Mesendoderm (in vitro differentiated cells): ENCODE measurements around the gene TMEM100.

Experiments used
- DNase-seq: peaks from one replicate; pipeline ENCODE4 v3.0.0; 2013
- H2AK5ac ChIP-seq: 2 replicates; pipeline ENCODE4 v1.6.1; 2013; ENCODE audit warnings: low read length, inconsistent platforms
- H2BK120ac ChIP-seq: 2 replicates; pipeline ENCODE4 v1.6.1; 2013; ENCODE audit warnings: low read depth, mild to moderate bottlenecking, low read length, moderate library complexity, mixed read lengths
- H2BK15ac ChIP-seq: replicated peaks from 2 replicates; pipeline ENCODE4 v1.6.1; 2013; ENCODE audit warnings: low read depth, mild to moderate bottlenecking, moderate library complexity
- H2BK5ac ChIP-seq: 2 replicates; pipeline ENCODE4 v1.6.1; 2013; ENCODE audit warnings: low read length, inconsistent platforms
- H3K18ac ChIP-seq: 2 replicates; pipeline ENCODE4 v1.6.1; 2013; ENCODE audit warnings: mild to moderate bottlenecking, low read length, mixed read lengths
- H3K23ac ChIP-seq: one replicate; pipeline ENCODE4 v1.6.1; 2013; ENCODE audit warnings: low read length
- H3K27ac ChIP-seq: 2 replicates; pipeline ENCODE4 v1.5.1; 2013; ENCODE audit warnings: low read depth, mild to moderate bottlenecking, inconsistent platforms, low read length, moderate library complexity
- H3K27me3 ChIP-seq: 2 replicates; pipeline ENCODE4 v1.6.1; 2013; ENCODE audit warnings: low read length, control low read depth, mild to moderate bottlenecking, inconsistent platforms; ENCODE audit not compliant: insufficient read depth, poor library complexity
- H3K36me3 ChIP-seq: 2 replicates; pipeline ENCODE4 v1.6.1; 2013; ENCODE audit warnings: low read length, inconsistent platforms; ENCODE audit not compliant: control insufficient read depth, insufficient read depth
- H3K4ac ChIP-seq: one replicate; pipeline ENCODE4 v1.6.1; 2013; ENCODE audit warnings: low read depth, mild to moderate bottlenecking, low read length, moderate library complexity
- H3K4me1 ChIP-seq: 2 replicates; pipeline ENCODE4 v1.6.1; 2013; ENCODE audit warnings: low read depth, low read length, inconsistent platforms; ENCODE audit not compliant: control insufficient read depth
- H3K4me2 ChIP-seq: 2 replicates; pipeline ENCODE4 v1.6.1; 2013; ENCODE audit warnings: low read length
- H3K4me3 ChIP-seq: 2 replicates; pipeline ENCODE4 v1.5.1; 2013; ENCODE audit warnings: mild to moderate bottlenecking, low read length
- H3K56ac ChIP-seq: one replicate; pipeline ENCODE4 v1.6.1; 2013; ENCODE audit warnings: low read length
- H3K79me1 ChIP-seq: 2 replicates; pipeline ENCODE4 v1.6.1; 2013; ENCODE audit warnings: low read length, inconsistent platforms
- H3K79me2 ChIP-seq: 2 replicates; pipeline ENCODE4 v1.6.1; 2013; ENCODE audit warnings: mild to moderate bottlenecking, low read length; ENCODE audit not compliant: control insufficient read depth, insufficient read depth
- H3K9ac ChIP-seq: 2 replicates; pipeline ENCODE4 v1.6.1; 2013; ENCODE audit warnings: low read length, inconsistent platforms
- H4K5ac ChIP-seq: one replicate; pipeline ENCODE4 v1.6.1; 2013; ENCODE audit warnings: low read length
- H4K8ac ChIP-seq: one replicate; pipeline ENCODE4 v1.6.1; 2013; ENCODE audit warnings: low read depth, mild to moderate bottlenecking, control low read depth, low read length, moderate library complexity
- WGBS: extraction: QIAGEN DNeasy Blood & Tissue Kit; methylation state at CpG from one replicate; pipeline ENCODE4 v1.1.7; 2013; ENCODE audit warnings: low lambda C conversion rate, missing lambda C conversion rate; ENCODE audit not compliant: insufficient coverage; ENCODE audit errors: extremely low coverage; 5-methylcytosine and 5-hydroxymethylcytosine counted together

The TMEM100 gene

GRCh38 chr17:55765472-55765871 lies 42.8 kb upstream of the TMEM100 start:
- WGBS = no CpG with 5 or more reads among the region's 3 CpGs
- no peak overlapping the region for H4K8ac ChIP-seq
- no peak for DNase-seq

GRCh38 chr17:55764610-55765009 lies 41.9 kb upstream of the TMEM100 start:
- Histone ChIP-seq H3K79me2 (no peaks in the 10 kb centered on the region), H3K56ac (no peak overlapping the region), H3K36me3 (no peaks in the 10 kb centered on the region), H3K4me2 (no peak overlapping the region), H3K27ac (no peak overlapping the region), H3K4ac (no peak overlapping the region), H3K9ac (no peak overlapping the region), H2AK5ac (no peak overlapping the region), H3K18ac (no peak overlapping the region), H3K27me3 (no peaks in the 10 kb centered on the region), H4K8ac (no peak overlapping the region), H3K4me3 (no peak overlapping the region), H2BK5ac (no peak overlapping the region), H3K4me1 (no peaks in the 10 kb centered on the region), H3K79me1 (no peaks in the 10 kb centered on the region), H2BK120ac (no peak overlapping the region), H4K5ac (no peak overlapping the region), H2BK15ac (no peak overlapping the region), H3K23ac (no peak overlapping the region)
- WGBS = no CpG with 5 or more reads among the region's 4 CpGs
- no peak for DNase-seq

More at GRCh38 chr17:55765472-55765871, 42.8 kb upstream of the TMEM100 start:
- Histone ChIP-seq H3K56ac (no peak overlapping the region), H3K79me1 (no peaks in the 10 kb centered on the region), H3K4me3 (no peak overlapping the region), H3K27me3 (no peaks in the 10 kb centered on the region), H4K5ac (no peak overlapping the region), H2BK120ac (no peak overlapping the region), H2BK15ac (no peak overlapping the region), H2BK5ac (no peak overlapping the region), H3K27ac (no peak overlapping the region), H3K9ac (no peak overlapping the region), H3K4me2 (no peak overlapping the region), H3K79me2 (no peaks in the 10 kb centered on the region), H3K36me3 (no peaks in the 10 kb centered on the region), H3K4ac (no peak overlapping the region), H3K23ac (no peak overlapping the region), H3K18ac (no peak overlapping the region), H2AK5ac (no peak overlapping the region), H3K4me1 (no peaks in the 10 kb centered on the region)

DNA sequence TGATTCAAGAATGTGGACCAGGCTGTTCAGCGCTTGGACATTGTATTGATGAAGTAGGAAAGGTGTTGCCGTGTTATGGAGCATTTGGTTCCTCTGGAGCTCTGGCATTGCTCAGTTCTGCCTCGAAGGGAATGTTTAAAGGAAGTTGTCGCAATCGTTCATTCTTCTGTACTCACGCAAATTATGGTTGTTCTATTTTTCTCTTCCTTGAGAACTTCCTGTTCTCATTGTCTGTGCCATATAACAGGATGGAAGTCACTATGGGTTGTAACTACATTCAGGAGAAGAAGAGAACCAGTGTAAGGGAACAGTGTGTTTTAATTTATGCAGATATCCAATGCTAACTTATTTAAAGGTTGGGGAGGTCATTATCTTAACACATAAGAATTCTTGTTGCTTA lies 41.2 kb upstream of the TMEM100 start:
- no peak overlapping the region for H3K23ac ChIP-seq
- no peak overlapping the region for H2BK120ac ChIP-seq
- H3K27ac ChIP-seq = no peak overlapping the region
- H3K79me2 ChIP-seq = no peaks in the 10 kb centered on the region
- H3K79me1 ChIP-seq = no peaks in the 10 kb centered on the region
- no peak overlapping the region for H3K4me3 ChIP-seq
- H3K18ac ChIP-seq = no peak overlapping the region
- no peak overlapping the region for H2BK5ac ChIP-seq
- H2BK15ac ChIP-seq = no peak overlapping the region
- no peak for DNase-seq
- no peaks in the 10 kb centered on the region for H3K4me1 ChIP-seq
- no peak overlapping the region for H2AK5ac ChIP-seq
- no peak overlapping the region for H4K5ac ChIP-seq
- H3K56ac ChIP-seq = no peak overlapping the region
- H3K36me3 ChIP-seq = no peaks in the 10 kb centered on the region
- H3K9ac ChIP-seq = no peak overlapping the region
- no peak overlapping the region for H4K8ac ChIP-seq
- no peak overlapping the region for H3K4me2 ChIP-seq
- no CpG with 5 or more reads among the region's 6 CpGs for WGBS
- no peak overlapping the region for H3K4ac ChIP-seq
- no peaks in the 10 kb centered on the region for H3K27me3 ChIP-seq

DNA sequence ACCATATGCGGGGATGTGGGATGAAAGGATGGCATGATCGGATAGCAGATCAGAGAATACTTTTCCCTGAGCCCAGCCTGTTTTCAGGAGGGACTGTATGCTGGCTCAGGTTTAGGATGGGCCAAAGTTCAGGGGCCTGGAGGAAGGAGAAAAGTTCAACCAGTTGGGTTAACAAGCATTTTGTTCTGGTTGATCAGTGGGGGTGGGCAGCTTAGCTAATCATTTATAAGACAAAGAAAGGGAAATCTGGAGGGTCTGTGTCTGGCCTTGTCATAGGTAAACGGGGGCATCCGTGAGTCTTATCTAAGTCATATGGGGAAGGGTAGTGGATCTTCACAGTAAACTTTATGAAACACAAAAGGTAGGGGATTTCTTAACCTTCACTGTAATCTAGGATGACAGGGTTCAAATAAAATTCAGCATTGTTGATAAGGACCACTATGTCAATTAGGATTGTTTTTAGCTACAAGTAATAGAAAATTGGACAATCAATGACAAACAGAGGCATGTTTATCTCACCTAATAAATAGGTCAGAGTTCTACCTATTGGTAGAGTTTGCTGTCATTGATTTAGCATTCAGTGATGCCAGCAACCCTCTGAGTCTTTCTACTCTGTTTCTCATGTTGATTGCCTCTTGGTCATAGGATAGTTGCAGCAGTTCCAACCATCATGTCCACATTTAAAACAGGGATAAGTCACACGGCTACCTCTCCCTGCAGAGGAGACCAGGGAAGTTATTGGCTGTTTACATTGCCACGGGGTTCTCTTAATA lies 39.6 kb upstream of the TMEM100 start:
- Histone ChIP-seq H3K9ac (no peak overlapping the region), H4K8ac (no peak overlapping the region), H2BK120ac (no peak overlapping the region), H3K18ac (no peak overlapping the region), H3K27ac (no peak overlapping the region), H3K79me1 (peaks cover 2% of the 10 kb centered on the region), H3K4ac (no peak overlapping the region), H3K56ac (no peak overlapping the region), H3K27me3 (no peaks in the 10 kb centered on the region), H4K5ac (no peak overlapping the region), H3K79me2 (no peaks in the 10 kb centered on the region), H3K4me2 (no peak overlapping the region), H2BK15ac (no peak overlapping the region), H3K4me3 (no peak overlapping the region), H3K23ac (no peak overlapping the region), H2BK5ac (no peak overlapping the region), H3K4me1 (no peaks in the 10 kb centered on the region), H3K36me3 (no peaks in the 10 kb centered on the region), H2AK5ac (no peak overlapping the region)
- no peak for DNase-seq
- no CpG with 5 or more reads among the region's 6 CpGs for WGBS

DNA sequence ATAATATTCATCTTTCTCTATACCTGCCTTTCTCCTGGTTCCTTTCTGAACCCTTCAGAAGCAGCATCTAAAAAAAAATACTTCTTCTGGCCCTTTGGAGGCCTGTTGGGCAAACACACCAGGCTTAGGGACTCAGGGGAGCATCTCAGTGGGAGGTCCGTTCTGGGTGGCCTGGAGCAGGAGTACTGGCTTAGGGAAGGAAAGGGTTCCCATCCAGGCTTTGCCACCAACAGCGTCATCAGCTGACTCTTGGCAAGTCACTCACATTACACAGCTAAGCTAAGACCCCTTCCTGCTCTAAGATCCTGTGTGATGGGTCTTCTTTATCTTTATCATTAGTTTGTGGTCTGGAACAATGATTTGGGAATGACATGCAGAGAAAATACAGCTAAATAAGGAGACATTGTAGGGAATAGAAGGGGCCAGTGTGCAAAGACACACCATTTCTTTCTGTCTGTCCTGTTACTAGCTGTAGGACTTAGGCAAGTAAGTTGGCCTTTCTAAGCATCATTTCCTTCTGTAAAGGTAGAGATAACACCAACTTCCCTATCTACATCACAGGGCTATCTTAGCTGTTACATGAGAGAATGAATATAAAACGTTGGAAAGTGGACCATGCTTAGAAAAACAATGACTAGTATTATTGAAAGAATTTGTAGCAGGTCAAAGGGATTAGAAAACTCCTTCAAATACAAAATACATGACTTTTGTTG lies 38.1 kb upstream of the TMEM100 start:
- Histone ChIP-seq H3K27me3 (no peaks in the 10 kb centered on the region), H4K8ac (no peak overlapping the region), H3K36me3 (no peaks in the 10 kb centered on the region), H4K5ac (no peak overlapping the region), H3K56ac (no peak overlapping the region), H2BK5ac (no peak overlapping the region), H3K9ac (no peak overlapping the region), H3K23ac (no peak overlapping the region), H3K4ac (no peak overlapping the region), H2AK5ac (no peak overlapping the region), H3K4me3 (no peak overlapping the region), H2BK15ac (no peak overlapping the region), H3K4me2 (no peak overlapping the region), H3K79me2 (no peaks in the 10 kb centered on the region), H3K79me1 (peaks cover 2% of the 10 kb centered on the region), H2BK120ac (no peak overlapping the region), H3K27ac (no peak overlapping the region), H3K4me1 (no peaks in the 10 kb centered on the region), H3K18ac (no peak overlapping the region)
- WGBS = no CpG with 5 or more reads among the region's 3 CpGs
- DNase-seq = no peak
